GM23338 (cell line): Measurements from ENCODE around the gene FUBP1. TPM values are rescaled to one million over a fixed set of nuclear protein-coding genes. Genes with fewer than 3 reads are reported as not detected.

Experiments
- ATAC-seq: fragments of 200-7000 bp; cut with Tn5 transposase; 3 replicates; pipeline ENCODE4 v1.9.1; 2020
- DNase-seq: peaks from one replicate; pipeline ENCODE4 v3.0.0-alpha.2; 2015; ENCODE audit warnings: low spot score
- H2AFZ ChIP-seq: fragments of 200-600 bp; sonication (generic); 2 replicates; pipeline ENCODE4 v1.8.0; 2016; ENCODE audit warnings: antibody characterized with exemption, mild to moderate bottlenecking, moderate library complexity
- H3F3A ChIP-seq: fragments of 200-600 bp; sonication (generic); replicated peaks from 2 replicates; pipeline ENCODE4 v1.8.0; 2017; ENCODE audit warnings: antibody characterized with exemption, mixed run types, low read depth
- H3K27ac ChIP-seq: fragments of 200-600 bp; sonication (generic); 2 replicates; pipeline ENCODE4 v1.6.1; 2016; ENCODE audit warnings: low read depth
- H3K27me3 ChIP-seq: fragments of 200-600 bp; sonication (generic); 2 replicates; pipeline ENCODE4 v1.8.0; 2016; ENCODE audit warnings: mild to moderate bottlenecking, mixed run types, moderate library complexity; ENCODE audit not compliant: insufficient read depth
- H3K36me3 ChIP-seq: fragments of 200-600 bp; sonication (generic); 2 replicates; pipeline ENCODE4 v1.8.0; 2016; ENCODE audit warnings: mild to moderate bottlenecking; ENCODE audit not compliant: insufficient read depth
- H3K4me1 ChIP-seq: fragments of 200-600 bp; sonication (generic); 2 replicates; pipeline ENCODE4 v1.8.0; 2016; ENCODE audit warnings: mild to moderate bottlenecking, moderate library complexity; ENCODE audit not compliant: insufficient read depth
- H3K4me2 ChIP-seq: fragments of 200-600 bp; sonication (generic); 2 replicates; pipeline ENCODE4 v1.7.1; 2017; ENCODE audit warnings: mixed run types
- H3K4me3 ChIP-seq: fragments of 200-600 bp; sonication (generic); 2 replicates; pipeline ENCODE4 v1.6.1; 2016; ENCODE audit warnings: mixed run types
- H3K79me2 ChIP-seq: fragments of 200-600 bp; sonication (generic); replicated peaks from 2 replicates; pipeline ENCODE4 v1.8.0; 2017; ENCODE audit warnings: mild to moderate bottlenecking; ENCODE audit not compliant: insufficient read depth
- H3K9me2 ChIP-seq: fragments of 200-600 bp; sonication (generic); 2 replicates; pipeline ENCODE4 v1.8.0; 2017; ENCODE audit not compliant: insufficient read depth
- H4K20me1 ChIP-seq: fragments of 200-600 bp; sonication (generic); replicated peaks from 2 replicates; pipeline ENCODE4 v1.8.0; 2017; ENCODE audit warnings: mild to moderate bottlenecking; ENCODE audit not compliant: insufficient read depth
- H3K27ac Mint-ChIP-seq: 2 replicates; pipeline ENCODE4 v1.8.0; 2020; ENCODE audit warnings: inconsistent platforms, mild to moderate bottlenecking, moderate library complexity, mixed read lengths
- H3K27me3 Mint-ChIP-seq: 3 replicates; pipeline ENCODE4 v1.8.0; 2022; ENCODE audit warnings: low read depth, mild to moderate bottlenecking, moderate library complexity, mixed read lengths, inconsistent platforms; ENCODE audit not compliant: insufficient read depth, poor library complexity
- H3K36me3 Mint-ChIP-seq: 3 replicates; pipeline ENCODE4 v1.8.0; 2021; ENCODE audit warnings: low read depth, mild to moderate bottlenecking, inconsistent platforms, moderate library complexity, mixed read lengths
- H3K4me1 Mint-ChIP-seq: 3 replicates; pipeline ENCODE4 v1.8.0; 2020; ENCODE audit warnings: mild to moderate bottlenecking, inconsistent platforms, mixed read lengths
- H3K4me3 Mint-ChIP-seq: 3 replicates; pipeline ENCODE4 v1.8.0; 2021; ENCODE audit warnings: moderate library complexity, mild to moderate bottlenecking, inconsistent platforms, mixed read lengths
- H3K9me3 Mint-ChIP-seq: 3 replicates; pipeline ENCODE4 v1.8.0; 2020; ENCODE audit warnings: moderate library complexity, mild to moderate bottlenecking, inconsistent platforms, mixed read lengths
- CREB1 ChIP-seq: fragments of 250-450 bp; sonication (Bioruptor Pico); IDR thresholded peaks from 2 replicates; pipeline ENCODE4 v1.5.0; 2020; ENCODE audit warnings: low read depth, mild to moderate bottlenecking, moderate library complexity
- EZH2 ChIP-seq: fragments of 200-600 bp; sonication (generic); IDR thresholded peaks from one replicate; pipeline ENCODE4 v1.8.0; 2017; ENCODE audit warnings: antibody characterized with exemption, mild to moderate bottlenecking, low read depth; ENCODE audit not compliant: unreplicated experiment
- EZH2phosphoT487 ChIP-seq: fragments of 200-600 bp; sonication (generic); IDR thresholded peaks from one replicate; pipeline ENCODE4 v1.8.1; 2018; ENCODE audit warnings: antibody characterized with exemption; ENCODE audit not compliant: unreplicated experiment
- JUNB ChIP-seq: IDR thresholded peaks from one replicate; pipeline ENCODE4 v1.6.1; 2016; ENCODE audit warnings: antibody characterized with exemption; ENCODE audit not compliant: unreplicated experiment
- REST ChIP-seq: IDR thresholded peaks from one replicate; pipeline ENCODE4 v1.6.1; 2018; ENCODE audit warnings: antibody characterized with exemption; ENCODE audit not compliant: unreplicated experiment
- ZNF462 ChIP-seq: fragments of 250-450 bp; sonication (Bioruptor Pico); IDR thresholded peaks from 2 replicates; pipeline ENCODE4 v1.5.0; 2020; ENCODE audit warnings: mild to moderate bottlenecking, moderate library complexity
- polyA plus RNA-seq: library from polyadenylated mRNA; unstranded; fragments of >200 nt; fragmentation: Nextera tagmentation; extraction: Ambion mirVana; gene quantifications from 2 replicates; pipeline ENCODE4 v1.2.1, GENCODE V29; 2016
- total RNA-seq: library from RNA; depleted of rRNA; stranded (reverse); fragments of >200 nt; shearing (Covaris generic); gene quantifications from 2 replicates; pipeline ENCODE4 v1.2.3, GENCODE V29; 2014

FUBP1 gene
- total and polyA plus RNA-seq, 2 experiments from 2014 or later = 212 to 308 TPM

- Histone ChIP-seq H2AFZ (no peak overlapping the region), H3F3A (no peaks in the 10 kb centered on the region), H3K79me2 (no peaks in the 10 kb centered on the region), H3K4me1 (peaks cover 9% of the 10 kb centered on the region; the same call in 1 of the 2 replicates), H3K4me3 (no peak overlapping the region), H3K27me3 (no peaks in the 10 kb centered on the region), H3K36me3 (no peaks in the 10 kb centered on the region), H3K4me2 (no peak overlapping the region), H3K9me2 (no peaks in the 10 kb centered on the region), H3K27ac (no peak overlapping the region), H4K20me1 (no peaks in the 10 kb centered on the region)
- TF ChIP-seq CREB1 (no peak), EZH2phosphoT487 (no peak), EZH2 (no peak), JUNB (no peak)
- peaks cover 2% of the 10 kb centered on the region; the same call in 1 of the 3 replicates for H3K9me3 Mint-ChIP-seq
- H3K27ac Mint-ChIP-seq = no peak overlapping the region
- H3K4me1 Mint-ChIP-seq = peaks cover 9% of the 10 kb centered on the region; the same call in 2 of the 3 replicates
- H3K36me3 Mint-ChIP-seq = peaks cover 2% of the 10 kb centered on the region; the same call in 1 of the 3 replicates
- ATAC-seq (no peak), DNase-seq (no peak)
- no peak overlapping the region for H3K4me3 Mint-ChIP-seq
- peaks cover 6% of the 10 kb centered on the region for H3K27me3 Mint-ChIP-seq
Measured at GRCh38 chr1:78009276-78009675, 30.4 kb upstream of the FUBP1 start.

GRCh38 chr1:78007677-78008341 lies 28.9 kb upstream of the FUBP1 start:
- Histone ChIP-seq H3K79me2 (no peaks in the 10 kb centered on the region), H3K4me3 (no peak overlapping the region), H3K4me2 (no peak overlapping the region), H3K4me1 (peaks cover 18% of the 10 kb centered on the region), H3K36me3 (no peaks in the 10 kb centered on the region), H3F3A (no peaks in the 10 kb centered on the region), H3K9me2 (no peaks in the 10 kb centered on the region), H4K20me1 (no peaks in the 10 kb centered on the region), H2AFZ (no peak overlapping the region), H3K27ac (no peak overlapping the region), H3K27me3 (no peaks in the 10 kb centered on the region)
- Mint-ChIP-seq H3K4me3 (no peak overlapping the region), H3K27ac (no peak overlapping the region), H3K36me3 (no peaks in the 10 kb centered on the region), H3K4me1 (peaks cover 18% of the 10 kb centered on the region), H3K27me3 (peaks cover 6% of the 10 kb centered on the region), H3K9me3 (peaks cover 2% of the 10 kb centered on the region; the same call in 1 of the 3 replicates)
- TF ChIP-seq REST (no peak), EZH2phosphoT487 (no peak)
- ATAC-seq (no peak), DNase-seq (no peak)

GRCh38 chr1:78006521-78006920 lies 27.6 kb upstream of the FUBP1 start:
- H3K9me2 ChIP-seq = no peaks in the 10 kb centered on the region
- no peaks in the 10 kb centered on the region for H3K79me2 ChIP-seq
- H3K4me1 Mint-ChIP-seq = peaks cover 22% of the 10 kb centered on the region
- H3K36me3 ChIP-seq = no peaks in the 10 kb centered on the region
- H3K27me3 Mint-ChIP-seq = peaks cover 5% of the 10 kb centered on the region
- H2AFZ ChIP-seq = no peak overlapping the region
- H3K36me3 Mint-ChIP-seq = no peaks in the 10 kb centered on the region
- peaks cover 22% of the 10 kb centered on the region for H3K4me1 ChIP-seq
- H3F3A ChIP-seq = no peaks in the 10 kb centered on the region
- ATAC-seq = no peak
- no peaks in the 10 kb centered on the region for H3K27me3 ChIP-seq
- H3K27ac ChIP-seq = no peak overlapping the region
- H4K20me1 ChIP-seq = no peaks in the 10 kb centered on the region
- H3K27ac Mint-ChIP-seq = no peak overlapping the region
- H3K9me3 Mint-ChIP-seq = peaks cover 2% of the 10 kb centered on the region; the same call in 1 of the 3 replicates
- no peak overlapping the region for H3K4me3 ChIP-seq
- H3K4me2 ChIP-seq = no peak overlapping the region
- 0 out of 3 replicates have a peak overlapping the region, but pooled peaks have one; percentile 21 for H3K4me3 Mint-ChIP-seq
- DNase-seq = no peak
- TF ChIP-seq EZH2 (no peak), ZNF462 (CRISPR knock-in tag) (no peak)
